Measurements from ENCODE around the gene PRKCB. TPM values are rescaled to one million over a fixed set of nuclear protein-coding genes. Genes with fewer than 3 reads are reported as not detected.

The PRKCB gene
- total RNA-seq, 3 donors from 2014 or later, result 1.3 to 5.3 (median 4.7) TPM

GRCh38 chr16:23979441-23979840 lies 143.7 kb downstream of the PRKCB start:
- Histone ChIP-seq H3K4me3 (no peak overlapping the region), H3K9me3 (no peaks in the 10 kb centered on the region), H3K4me1 (no peaks in the 10 kb centered on the region), H3K27me3 (no peaks in the 10 kb centered on the region), H3K27ac (no peak overlapping the region), H3K36me3 (no peaks in the 10 kb centered on the region)
- DNase-seq (ENCODE audit: low spot score in 2 of 2), result no peak
- TF ChIP-seq POLR2A (IDR thresholded peaks at IDR 0.05) (no peak), POLR2AphosphoS5 (IDR thresholded peaks at IDR 0.05) (no peak)
- TF ChIP-seq, protein P1, sequence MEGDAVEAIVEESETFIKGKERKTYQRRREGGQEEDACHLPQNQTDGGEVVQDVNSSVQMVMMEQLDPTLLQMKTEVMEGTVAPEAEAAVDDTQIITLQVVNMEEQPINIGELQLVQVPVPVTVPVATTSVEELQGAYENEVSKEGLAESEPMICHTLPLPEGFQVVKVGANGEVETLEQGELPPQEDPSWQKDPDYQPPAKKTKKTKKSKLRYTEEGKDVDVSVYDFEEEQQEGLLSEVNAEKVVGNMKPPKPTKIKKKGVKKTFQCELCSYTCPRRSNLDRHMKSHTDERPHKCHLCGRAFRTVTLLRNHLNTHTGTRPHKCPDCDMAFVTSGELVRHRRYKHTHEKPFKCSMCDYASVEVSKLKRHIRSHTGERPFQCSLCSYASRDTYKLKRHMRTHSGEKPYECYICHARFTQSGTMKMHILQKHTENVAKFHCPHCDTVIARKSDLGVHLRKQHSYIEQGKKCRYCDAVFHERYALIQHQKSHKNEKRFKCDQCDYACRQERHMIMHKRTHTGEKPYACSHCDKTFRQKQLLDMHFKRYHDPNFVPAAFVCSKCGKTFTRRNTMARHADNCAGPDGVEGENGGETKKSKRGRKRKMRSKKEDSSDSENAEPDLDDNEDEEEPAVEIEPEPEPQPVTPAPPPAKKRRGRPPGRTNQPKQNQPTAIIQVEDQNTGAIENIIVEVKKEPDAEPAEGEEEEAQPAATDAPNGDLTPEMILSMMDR (IDR thresholded peaks at IDR 0.05), result no peak
- intact Hi-C loops (cut with DNase I; ENCODE audit: low total_unique reads), result no loop called here

- TF ChIP-seq POLR2A (IDR thresholded peaks at IDR 0.05) (no peak), POLR2AphosphoS5 (IDR thresholded peaks at IDR 0.05) (no peak)
- TF ChIP-seq, protein P1 (IDR thresholded peaks at IDR 0.05), result no peak
- no peak overlapping the region for H3K4me3 ChIP-seq
- no peak overlapping the region for H3K27ac ChIP-seq
- intact Hi-C loops (cut with DNase I; ENCODE audit: low total_unique reads), result no loop called here
- DNase-seq (ENCODE audit: low spot score in 2 of 2), result no peak
- H3K9me3 ChIP-seq, result no peaks in the 10 kb centered on the region
- no peaks in the 10 kb centered on the region for H3K36me3 ChIP-seq
- no peaks in the 10 kb centered on the region for H3K4me1 ChIP-seq
- H3K27me3 ChIP-seq, result no peaks in the 10 kb centered on the region
These were observed 144.2 kb downstream of the PRKCB start for GRCh38 chr16:23979982-23980381.

DNA sequence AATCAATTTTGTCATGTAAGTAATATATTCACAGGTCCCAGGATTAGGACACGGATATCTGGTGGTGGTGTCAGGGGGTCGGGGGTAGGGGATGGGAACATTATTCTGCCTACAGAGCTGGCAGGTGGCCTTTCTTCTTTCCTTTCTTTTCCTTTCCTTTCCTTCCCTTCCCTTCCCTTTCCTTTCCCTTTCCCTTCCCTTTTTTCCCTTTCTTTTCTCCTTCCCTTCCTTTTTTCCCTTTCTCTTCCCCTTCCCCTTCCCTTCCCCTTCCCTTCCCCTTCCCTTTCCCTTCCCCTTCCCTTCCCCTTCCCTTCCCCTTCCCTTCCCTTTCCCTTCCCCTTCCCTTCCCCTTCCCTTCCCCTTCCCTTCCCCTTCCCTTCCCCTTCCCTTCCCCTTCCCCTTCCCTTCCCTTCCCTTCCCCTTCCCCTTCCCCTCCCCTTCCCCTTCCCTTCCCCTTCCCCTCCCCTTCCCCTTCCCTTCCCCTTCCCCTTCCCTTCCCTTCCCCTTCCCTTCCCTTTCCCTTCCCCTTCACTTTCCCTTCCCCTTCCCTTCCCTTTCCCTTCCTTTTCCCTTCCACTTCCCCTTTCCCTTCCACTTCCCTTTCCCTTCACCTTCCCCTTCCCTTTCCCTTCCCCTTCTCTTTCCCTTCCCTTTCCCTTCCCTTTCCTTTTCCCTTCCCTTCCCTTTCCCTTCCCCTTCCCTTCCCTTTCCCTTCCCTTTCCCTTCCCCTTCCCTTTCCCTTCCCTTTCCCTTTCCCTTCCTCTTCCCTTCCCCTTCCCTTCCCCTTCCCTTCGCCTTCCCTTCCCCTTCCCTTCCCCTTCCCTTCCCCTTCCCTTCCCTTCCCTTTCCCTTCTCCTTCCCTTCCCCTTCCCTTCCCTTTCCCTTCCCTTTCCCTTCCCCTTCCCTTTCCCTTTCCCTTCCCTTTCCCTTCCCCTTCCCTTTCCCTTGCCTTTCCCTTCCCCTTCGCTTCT lies 145.9 kb downstream of the PRKCB start:
- H3K27me3 ChIP-seq, result no peaks in the 10 kb centered on the region
- H3K36me3 ChIP-seq, result no peaks in the 10 kb centered on the region
- no peak overlapping the region for H3K4me3 ChIP-seq
- TF ChIP-seq, protein P1 (IDR thresholded peaks at IDR 0.05), result no peak
- TF ChIP-seq POLR2A (IDR thresholded peaks at IDR 0.05) (no peak), POLR2AphosphoS5 (IDR thresholded peaks at IDR 0.05) (no peak)
- H3K4me1 ChIP-seq, result no peaks in the 10 kb centered on the region
- no peak for DNase-seq (ENCODE audit: low spot score in 2 of 2)
- H3K9me3 ChIP-seq, result no peaks in the 10 kb centered on the region
- intact Hi-C loops (cut with DNase I; ENCODE audit: low total_unique reads), result no loop called here
- H3K27ac ChIP-seq, result no peak overlapping the region

DNA sequence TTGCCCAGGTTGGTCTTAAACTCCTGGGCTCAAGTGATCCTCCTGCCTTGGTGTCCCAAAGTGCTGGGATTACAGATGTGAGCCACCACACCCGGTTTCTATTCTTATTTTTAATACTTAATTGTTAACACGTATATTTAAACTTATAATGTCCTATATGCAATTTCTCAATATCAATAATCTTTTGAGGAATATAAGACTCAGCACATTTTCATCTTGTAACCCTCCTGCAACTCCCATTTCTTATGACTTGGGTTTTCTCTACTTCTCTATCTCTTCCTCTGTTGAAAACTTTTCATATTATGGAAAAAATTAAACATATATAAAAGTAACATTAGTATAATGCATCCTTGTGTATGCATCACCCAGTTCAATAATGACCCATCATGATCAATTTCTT lies 150.7 kb downstream of the PRKCB start:
- Histone ChIP-seq H3K4me1 (no peaks in the 10 kb centered on the region), H3K27ac (no peak overlapping the region), H3K9me3 (no peaks in the 10 kb centered on the region), H3K36me3 (no peaks in the 10 kb centered on the region), H3K4me3 (no peak overlapping the region), H3K27me3 (no peaks in the 10 kb centered on the region)
- intact Hi-C loops (cut with DNase I; ENCODE audit: low total_unique reads), result no loop called here
- no peak for DNase-seq (ENCODE audit: low spot score in 2 of 2)
- TF ChIP-seq POLR2A (IDR thresholded peaks at IDR 0.05) (no peak), POLR2AphosphoS5 (IDR thresholded peaks at IDR 0.05) (no peak)
- TF ChIP-seq, protein P1 (IDR thresholded peaks at IDR 0.05), result no peak

DNA sequence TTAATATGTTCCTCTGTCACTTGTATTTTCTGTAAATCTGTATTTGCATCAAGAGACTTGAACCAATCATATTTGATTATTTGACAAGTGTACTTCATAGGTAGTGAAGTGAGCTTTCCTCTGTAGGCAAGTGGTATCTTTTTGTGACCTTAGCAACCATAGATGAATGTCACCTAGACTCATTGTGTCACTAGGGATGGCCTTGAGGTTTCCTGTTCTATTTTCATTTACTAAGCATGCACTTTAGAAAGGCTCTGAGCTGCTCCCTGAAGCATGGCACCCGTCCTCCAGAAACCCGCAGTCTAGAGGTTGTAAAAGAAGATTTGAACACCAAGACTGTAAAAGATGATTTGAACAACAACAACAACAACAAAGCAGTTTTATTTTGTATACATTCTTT lies 151.7 kb downstream of the PRKCB start:
- intact Hi-C loops (cut with DNase I; ENCODE audit: low total_unique reads), result no loop called here
- H3K27ac ChIP-seq, result no peak overlapping the region
- no peak overlapping the region for H3K4me3 ChIP-seq
- no peaks in the 10 kb centered on the region for H3K4me1 ChIP-seq
- no peak for DNase-seq (ENCODE audit: low spot score in 2 of 2)
- H3K27me3 ChIP-seq, result no peaks in the 10 kb centered on the region
- no peaks in the 10 kb centered on the region for H3K36me3 ChIP-seq
- TF ChIP-seq, protein P1 (IDR thresholded peaks at IDR 0.05), result no peak
- no peak for TF ChIP-seq POLR2AphosphoS5 (IDR thresholded peaks at IDR 0.05)
- TF ChIP-seq POLR2A (IDR thresholded peaks at IDR 0.05), result no peak
- no peaks in the 10 kb centered on the region for H3K9me3 ChIP-seq
